Stomach smooth muscle (tissue), 2 donors: ENCODE results near the gene FBXO3.
"Not testable (repeated sequence)": the region's sequence is repeated elsewhere in the genome, so short reads cannot be mapped to it uniquely, and the experiment has no call there.

Experiments
- H3K27ac ChIP-seq: one replicate; pipeline ENCODE4 v1.7.0; 2013; ENCODE audit warnings: mild to moderate bottlenecking, low read length, inconsistent platforms
- H3K27me3 ChIP-seq, 2 donors: one replicate each; pipeline ENCODE4 v1.7.0; 2013; ENCODE audit warnings: low read length in 2 of 2; ENCODE audit not compliant: insufficient read depth in 2 of 2, control insufficient read depth in 1 of 2
- H3K36me3 ChIP-seq, 2 donors: one replicate each; pipeline ENCODE4 v1.7.0; 2013; ENCODE audit warnings: low read length in 2 of 2; ENCODE audit not compliant: control insufficient read depth in 2 of 2, insufficient read depth in 2 of 2
- H3K4me1 ChIP-seq: one replicate; pipeline ENCODE4 v1.7.0; 2013; ENCODE audit warnings: low read length; ENCODE audit not compliant: control insufficient read depth, insufficient read depth
- H3K4me3 ChIP-seq, 2 donors: one replicate each; pipeline ENCODE4 v1.7.0; 2013; ENCODE audit warnings: low read length in 2 of 2
- H3K9ac ChIP-seq, 2 donors: one replicate each; pipeline ENCODE4 v1.7.0; 2013; ENCODE audit warnings: low read length in 2 of 2, mild to moderate bottlenecking in 1 of 2
- H3K9me3 ChIP-seq, 2 donors: one replicate each; pipeline ENCODE4 v1.7.0; 2013; ENCODE audit warnings: low read length in 2 of 2; ENCODE audit not compliant: control insufficient read depth in 2 of 2
- donor health status: healthy.
- donor health status: Pancreatic carcinoma.

The FBXO3 gene

DNA sequence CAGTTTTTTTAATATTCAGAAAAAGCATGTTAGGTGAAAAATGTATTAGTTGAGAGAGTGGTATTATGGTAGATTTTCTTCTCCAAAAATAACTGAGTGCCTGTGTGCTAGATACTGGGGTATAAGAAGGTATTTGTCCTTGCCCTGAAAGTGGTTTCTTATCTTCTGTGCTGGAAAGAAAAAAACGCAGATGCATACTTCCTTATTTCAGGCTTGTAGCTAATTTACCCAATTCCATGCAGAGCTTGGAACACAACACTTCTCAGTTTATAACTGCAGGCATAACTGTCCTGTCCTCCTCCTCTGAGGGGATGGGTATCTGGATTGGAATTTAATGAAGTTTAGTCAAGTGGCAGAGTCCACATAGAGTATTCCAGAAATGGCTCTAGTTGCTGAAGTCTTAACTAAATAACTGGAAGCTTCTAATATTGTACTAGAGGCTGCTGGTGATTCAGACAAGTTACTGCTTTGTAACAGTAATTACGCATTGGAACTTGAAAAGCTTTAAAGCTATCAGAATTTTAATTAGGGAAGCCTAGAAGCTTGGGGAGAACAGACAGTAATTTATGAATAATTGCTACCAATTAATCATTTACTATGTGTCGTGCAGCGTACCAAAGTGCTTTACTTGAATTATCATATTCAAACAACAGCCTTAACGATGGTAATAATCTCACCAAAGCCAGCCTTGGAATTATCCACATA is 61.0 kb downstream of the FBXO3 start:
- no peak overlapping the region for H3K27ac ChIP-seq
- peaks cover 3% of the 10 kb centered on the region for H3K4me1 ChIP-seq
- no peak overlapping the region for H3K4me3 ChIP-seq
- H3K9ac ChIP-seq = no peak overlapping the region
- no peaks in the 10 kb centered on the region for H3K27me3 ChIP-seq
- peaks cover 33 to 34% of the 10 kb centered on the region in 2 donors for H3K36me3 ChIP-seq
- no peaks in the 10 kb centered on the region for H3K9me3 ChIP-seq

DNA sequence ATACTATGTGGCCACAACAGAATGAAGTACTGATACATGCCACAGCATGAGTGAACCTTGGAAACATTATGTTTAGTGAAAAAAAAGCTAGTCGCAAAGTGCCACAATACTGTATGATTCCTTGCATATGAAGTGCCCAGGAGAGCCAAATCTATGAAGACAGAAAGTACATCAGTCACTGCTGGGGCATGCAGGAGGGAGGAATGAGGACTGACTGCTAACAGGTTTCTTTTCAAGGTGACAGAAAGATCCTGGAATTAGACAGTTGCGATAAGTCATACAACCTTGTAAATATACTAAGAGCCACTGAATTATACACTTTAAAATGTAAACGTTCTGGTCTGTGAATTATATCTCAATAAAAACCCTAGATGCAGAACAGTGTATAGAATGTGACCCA is 61.9 kb downstream of the FBXO3 start:
- peaks cover 35 to 39% of the 10 kb centered on the region in 2 donors for H3K36me3 ChIP-seq
- no peak overlapping the region for H3K4me3 ChIP-seq
- no peaks in the 10 kb centered on the region for H3K9me3 ChIP-seq
- H3K27me3 ChIP-seq = no peaks in the 10 kb centered on the region
- peaks cover 3% of the 10 kb centered on the region for H3K4me1 ChIP-seq
- H3K27ac ChIP-seq = no peak overlapping the region
- H3K9ac ChIP-seq = no peak overlapping the region

DNA sequence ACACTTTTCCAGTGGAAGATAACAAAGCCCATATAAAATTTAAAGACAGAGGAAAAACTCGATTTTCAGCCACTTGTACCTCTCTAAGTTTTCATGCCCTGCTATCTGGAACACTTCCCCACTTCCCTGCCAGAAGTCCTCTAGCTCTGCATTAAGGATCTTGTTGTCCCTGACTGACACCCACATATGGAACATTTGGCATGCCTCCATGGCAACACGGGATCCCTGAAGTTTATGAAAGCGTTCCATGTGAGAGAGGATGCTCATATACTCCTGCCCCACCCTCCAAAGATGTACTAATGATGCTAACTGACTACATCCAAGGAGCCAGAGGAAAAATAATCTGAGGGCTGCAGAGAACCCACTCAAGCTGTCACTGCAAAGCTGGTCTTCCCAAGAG is 64.9 kb downstream of the FBXO3 start:
- no peak overlapping the region for H3K9ac ChIP-seq
- no peaks in the 10 kb centered on the region for H3K9me3 ChIP-seq
- no peak overlapping the region for H3K27ac ChIP-seq
- H3K4me1 ChIP-seq = no peaks in the 10 kb centered on the region
- H3K36me3 ChIP-seq = peaks cover 31 to 41% of the 10 kb centered on the region in 2 donors
- no peaks in the 10 kb centered on the region for H3K27me3 ChIP-seq
- no peak overlapping the region for H3K4me3 ChIP-seq

DNA sequence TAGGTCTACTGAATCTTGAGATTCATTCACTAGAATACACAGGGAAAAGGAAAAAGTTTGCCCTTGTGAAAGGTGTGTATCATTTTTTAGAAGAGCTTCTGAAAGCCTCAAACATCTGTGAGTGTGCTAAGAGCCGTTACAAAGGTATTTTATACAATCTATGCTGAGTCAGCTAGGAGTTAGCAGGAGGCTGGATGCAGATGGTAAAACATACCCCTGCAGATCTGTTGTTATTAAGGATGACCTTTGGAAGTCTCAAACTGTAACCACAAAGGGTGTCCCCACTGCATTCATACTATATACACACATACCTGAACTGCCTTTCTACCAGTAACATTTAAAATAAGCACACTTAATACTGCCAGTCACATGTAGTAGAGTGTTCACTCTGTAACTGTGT is 65.3 kb downstream of the FBXO3 start:
- Histone ChIP-seq H3K9me3 (no peaks in the 10 kb centered on the region), H3K9ac (no peak overlapping the region), H3K36me3 (peaks cover 28 to 39% of the 10 kb centered on the region in 2 donors), H3K4me3 (no peak overlapping the region), H3K27me3 (no peaks in the 10 kb centered on the region), H3K4me1 (no peaks in the 10 kb centered on the region), H3K27ac (no peak overlapping the region)

DNA sequence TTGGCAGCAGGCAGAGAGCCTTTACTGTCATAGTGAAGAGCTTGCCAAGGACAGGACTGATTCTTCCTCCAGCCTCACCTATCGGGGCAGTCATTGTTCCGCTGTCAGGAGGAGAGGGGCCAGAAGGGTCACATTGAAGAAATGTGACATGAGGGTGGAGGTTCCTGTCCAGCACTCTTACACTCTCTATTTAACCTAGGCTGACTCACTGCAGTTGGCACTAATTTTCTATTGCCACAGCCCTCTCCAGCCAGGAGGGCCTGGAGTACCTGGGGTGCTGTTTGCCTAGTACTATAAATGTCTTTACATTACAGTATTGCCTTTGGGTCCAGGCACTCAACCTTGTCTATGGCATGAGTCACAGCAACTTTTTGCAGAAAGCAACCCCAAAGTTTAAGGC is 66.5 kb downstream of the FBXO3 start:
- not testable (repeated sequence) for H3K9me3 ChIP-seq, H3K4me3 ChIP-seq, H3K4me1 ChIP-seq, H3K9ac ChIP-seq, H3K27ac ChIP-seq, H3K27me3 ChIP-seq
- H3K36me3 ChIP-seq = peaks cover 26 to 32% of the 10 kb centered on the region in 2 donors

DNA sequence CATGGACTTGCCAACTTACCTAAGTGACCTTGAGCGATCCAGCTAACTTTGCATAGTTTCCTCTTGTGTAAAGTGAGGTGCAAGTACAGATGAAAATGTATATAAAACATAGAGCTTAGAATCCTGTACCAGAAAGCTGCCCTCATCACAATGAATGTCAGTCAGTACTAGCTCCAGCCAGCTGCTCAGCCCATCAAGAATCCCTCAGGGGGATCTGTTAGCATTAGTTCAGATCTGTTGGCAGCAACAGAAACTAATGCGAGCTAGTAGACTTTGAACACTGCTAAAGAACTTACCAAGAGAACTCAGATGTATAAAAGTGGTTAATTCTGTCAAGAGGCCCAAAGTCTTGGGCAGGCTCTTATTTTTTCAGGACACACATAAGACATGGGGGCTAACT is 67.4 kb downstream of the FBXO3 start:
- Histone ChIP-seq H3K36me3 (peaks cover 26 to 29% of the 10 kb centered on the region in 2 donors), H3K4me3 (no peak overlapping the region), H3K9me3 (no peaks in the 10 kb centered on the region), H3K27me3 (no peaks in the 10 kb centered on the region), H3K9ac (no peak overlapping the region), H3K27ac (no peak overlapping the region), H3K4me1 (peaks cover 2% of the 10 kb centered on the region)

DNA sequence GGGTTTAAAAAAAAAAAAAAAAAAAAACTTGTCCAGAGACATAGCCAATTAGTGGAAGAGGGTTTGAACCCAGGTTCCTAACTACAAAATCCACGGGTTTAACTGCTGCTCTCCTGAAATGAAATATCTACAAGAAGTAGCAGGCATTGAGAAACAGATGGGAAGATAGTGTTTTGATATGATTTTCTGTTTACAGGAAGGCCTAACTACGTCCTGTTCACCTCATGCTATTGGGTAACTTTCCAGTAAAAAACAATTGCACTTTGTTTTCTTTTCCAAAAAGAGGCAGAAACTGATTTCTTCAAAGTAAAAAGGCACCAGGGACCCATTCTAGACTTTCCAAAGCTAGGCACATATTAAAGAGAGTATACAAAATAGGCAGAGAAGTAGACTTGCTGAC is 67.8 kb downstream of the FBXO3 start:
- Histone ChIP-seq H3K36me3 (peaks cover 26 to 29% of the 10 kb centered on the region in 2 donors), H3K4me3 (no peak overlapping the region), H3K9ac (no peak overlapping the region), H3K4me1 (peaks cover 3% of the 10 kb centered on the region), H3K9me3 (no peaks in the 10 kb centered on the region), H3K27ac (no peak overlapping the region), H3K27me3 (no peaks in the 10 kb centered on the region)

DNA sequence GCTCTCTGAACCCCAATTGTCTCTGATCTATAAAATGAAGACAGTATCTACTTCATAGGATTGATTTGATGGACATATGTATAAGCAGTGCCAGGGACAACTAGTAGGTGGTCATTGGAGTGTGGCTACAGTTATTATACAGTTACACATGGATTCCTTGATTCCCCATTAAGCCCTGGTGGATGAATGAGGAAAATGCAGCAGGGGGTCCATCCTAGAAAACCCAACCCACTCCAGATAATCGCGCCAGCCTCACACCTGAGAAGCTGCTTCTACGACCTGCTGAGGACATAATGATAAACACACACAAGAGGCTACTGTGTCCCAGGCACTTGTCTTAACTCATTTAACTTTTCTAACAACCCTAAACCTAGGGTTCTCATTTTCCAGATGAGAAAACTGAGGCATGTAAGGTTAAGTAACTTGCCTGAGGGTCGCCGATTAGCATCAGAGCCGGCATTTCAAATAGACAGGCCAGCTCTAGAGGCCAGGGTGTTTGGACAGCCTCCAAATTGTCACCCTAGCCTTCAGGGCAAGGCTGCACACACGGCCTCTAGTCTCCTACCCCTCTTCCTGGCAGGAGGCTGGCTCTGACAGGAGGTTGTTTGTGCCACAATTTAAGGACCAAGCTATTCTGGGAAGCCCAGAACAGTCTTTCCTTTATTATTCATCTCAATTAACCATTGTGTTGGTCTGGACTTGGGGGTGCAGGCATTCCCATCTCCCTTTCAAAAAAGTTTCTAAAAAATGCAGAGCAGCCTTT is 69.9 kb downstream of the FBXO3 start:
- Histone ChIP-seq H3K9me3 (no peaks in the 10 kb centered on the region), H3K4me1 (peaks cover 13% of the 10 kb centered on the region), H3K4me3 (no peak overlapping the region), H3K27ac (no peak overlapping the region), H3K27me3 (no peaks in the 10 kb centered on the region), H3K9ac (no peak overlapping the region), H3K36me3 (peaks cover 18 to 19% of the 10 kb centered on the region in 2 donors)

DNA sequence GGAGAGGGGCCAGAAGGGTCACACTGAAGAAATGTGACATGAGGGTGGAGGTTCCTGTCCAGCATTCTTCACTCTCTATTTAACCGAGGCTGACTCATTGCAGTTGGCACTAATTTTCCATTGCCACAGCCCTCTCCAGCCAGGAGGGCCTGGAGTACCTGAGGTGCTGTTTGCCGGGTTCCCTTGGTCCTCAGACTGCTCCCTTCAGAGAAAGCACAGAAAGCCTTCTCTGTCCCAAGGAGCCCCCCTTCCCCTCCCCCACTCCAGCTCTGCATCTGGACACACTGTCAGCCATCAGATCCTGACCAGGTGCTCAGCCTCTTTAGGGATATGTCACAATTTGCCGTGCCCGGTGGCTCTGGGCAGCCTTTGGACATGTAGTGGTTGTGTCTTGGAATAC is 70.5 kb downstream of the FBXO3 start:
- H3K27me3 ChIP-seq = no peaks in the 10 kb centered on the region
- no peaks in the 10 kb centered on the region for H3K9me3 ChIP-seq
- H3K4me3 ChIP-seq = no peak overlapping the region
- peaks cover 13% of the 10 kb centered on the region for H3K4me1 ChIP-seq
- peaks cover 13 to 14% of the 10 kb centered on the region in 2 donors for H3K36me3 ChIP-seq
- no peak overlapping the region for H3K9ac ChIP-seq
- H3K27ac ChIP-seq = no peak overlapping the region

DNA sequence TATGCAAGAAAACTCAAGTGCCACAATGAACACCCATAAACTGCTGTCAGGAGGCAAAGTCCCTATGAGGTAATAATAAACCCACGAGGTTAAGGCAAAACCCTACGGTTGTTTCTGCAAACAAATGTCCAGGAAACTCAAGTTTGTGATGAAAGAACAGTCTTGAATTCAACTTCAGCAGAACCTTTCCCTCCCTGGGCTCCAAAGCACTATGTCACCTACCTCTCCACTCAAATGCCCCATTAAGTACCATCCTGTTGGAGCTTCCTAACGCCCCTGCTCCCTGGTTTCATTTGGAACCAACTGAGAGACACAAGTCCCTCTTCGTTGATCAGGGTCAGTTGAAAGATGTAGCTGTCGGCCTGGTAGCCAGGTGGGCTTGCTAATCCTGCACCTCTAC is 71.1 kb downstream of the FBXO3 start:
- Histone ChIP-seq H3K9me3 (no peaks in the 10 kb centered on the region), H3K27me3 (no peaks in the 10 kb centered on the region), H3K36me3 (peaks cover 11 to 13% of the 10 kb centered on the region in 2 donors), H3K9ac (no peak overlapping the region), H3K4me3 (no peak overlapping the region), H3K4me1 (peaks cover 13% of the 10 kb centered on the region), H3K27ac (no peak overlapping the region)
